Stimulated activated CD4-positive, alpha-beta T cell treated with anti-CD3 and anti-CD28 coated beads, Interleukin-15, amount 100 ng/mL, for 1 hour (primary cell): ENCODE measurements around the gene WASF1.
"Not testable (repeated sequence)": the region's sequence is repeated elsewhere in the genome, so short reads cannot be mapped to it uniquely, and the experiment has no call there.

Experiments used
- DNase-seq, 2 donors: peaks; one replicate each; pipeline ENCODE4 v3.0.0-alpha.2; 2020; ENCODE audit warnings: low read depth in 1 of 2, low spot score in 1 of 2

The WASF1 gene

GRCh38 chr6:110093981-110094380, 85.5 kb downstream of the WASF1 start:
- no peak for DNase-seq

DNA sequence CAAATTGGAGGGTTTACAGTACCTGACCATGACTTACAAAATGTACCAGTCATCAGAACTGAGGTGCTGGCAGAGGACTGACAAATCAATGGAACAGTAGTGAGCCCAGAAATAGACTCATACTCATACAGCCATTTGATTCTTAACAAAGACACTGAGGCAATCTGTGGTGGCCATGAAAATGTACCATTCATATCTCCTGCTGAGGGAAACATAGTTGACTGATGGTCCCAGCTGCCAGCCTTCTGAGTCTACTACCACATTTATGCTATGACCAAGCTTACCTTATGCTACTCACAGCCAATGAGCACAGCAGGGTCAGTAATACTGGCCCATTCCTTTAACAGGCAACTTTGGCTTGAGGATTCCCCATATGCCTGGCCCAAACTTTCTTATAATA, 88.6 kb downstream of the WASF1 start:
- no peak for DNase-seq

GRCh38 chr6:110089323-110089722, 90.1 kb downstream of the WASF1 start:
- DNase-seq = no peak

GRCh38 chr6:110085285-110085684, 94.2 kb downstream of the WASF1 start:
- DNase-seq = no peak

DNA sequence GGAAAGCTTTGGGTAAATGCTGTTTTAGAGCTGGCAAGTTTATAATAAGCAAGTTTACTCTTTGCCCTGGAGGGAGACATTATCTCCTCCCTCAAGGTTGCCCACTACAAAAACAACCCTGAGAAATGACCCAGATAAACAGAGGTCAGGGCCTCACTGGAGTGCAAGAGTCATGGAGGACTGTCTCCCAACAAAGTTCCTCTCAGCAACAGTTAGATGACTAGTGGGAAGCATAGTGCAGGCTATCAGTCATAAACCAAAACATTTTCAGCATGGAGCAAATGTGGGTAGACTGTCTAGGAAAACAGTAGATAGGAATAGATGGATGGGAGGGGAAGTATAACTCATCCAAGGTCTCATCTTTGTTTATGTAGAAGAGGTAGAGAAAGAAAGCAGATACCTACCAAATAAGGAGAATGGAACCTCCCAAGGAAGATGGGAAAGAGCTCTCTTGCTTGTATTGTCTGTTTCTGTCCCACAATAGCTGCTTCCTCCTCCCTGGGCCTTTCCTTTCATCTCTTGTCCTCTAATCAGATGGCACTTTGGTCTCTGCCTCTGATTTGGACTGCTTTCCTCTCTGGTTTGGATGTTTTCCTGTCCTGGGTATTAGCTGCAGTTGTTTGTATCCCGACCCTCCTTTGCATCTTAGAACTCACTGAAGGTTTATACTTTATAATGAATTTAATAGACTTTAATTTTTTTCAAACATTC, 95.4 kb downstream of the WASF1 start:
- no peak for DNase-seq

GRCh38 chr6:110075406-110075805, 104.1 kb downstream of the WASF1 start:
- no peak for DNase-seq

GRCh38 chr6:110073474-110073873, 106.0 kb downstream of the WASF1 start:
- not testable (repeated sequence) for DNase-seq

GRCh38 chr6:110068592-110068967, 110.9 kb downstream of the WASF1 start:
- no peak for DNase-seq

DNA sequence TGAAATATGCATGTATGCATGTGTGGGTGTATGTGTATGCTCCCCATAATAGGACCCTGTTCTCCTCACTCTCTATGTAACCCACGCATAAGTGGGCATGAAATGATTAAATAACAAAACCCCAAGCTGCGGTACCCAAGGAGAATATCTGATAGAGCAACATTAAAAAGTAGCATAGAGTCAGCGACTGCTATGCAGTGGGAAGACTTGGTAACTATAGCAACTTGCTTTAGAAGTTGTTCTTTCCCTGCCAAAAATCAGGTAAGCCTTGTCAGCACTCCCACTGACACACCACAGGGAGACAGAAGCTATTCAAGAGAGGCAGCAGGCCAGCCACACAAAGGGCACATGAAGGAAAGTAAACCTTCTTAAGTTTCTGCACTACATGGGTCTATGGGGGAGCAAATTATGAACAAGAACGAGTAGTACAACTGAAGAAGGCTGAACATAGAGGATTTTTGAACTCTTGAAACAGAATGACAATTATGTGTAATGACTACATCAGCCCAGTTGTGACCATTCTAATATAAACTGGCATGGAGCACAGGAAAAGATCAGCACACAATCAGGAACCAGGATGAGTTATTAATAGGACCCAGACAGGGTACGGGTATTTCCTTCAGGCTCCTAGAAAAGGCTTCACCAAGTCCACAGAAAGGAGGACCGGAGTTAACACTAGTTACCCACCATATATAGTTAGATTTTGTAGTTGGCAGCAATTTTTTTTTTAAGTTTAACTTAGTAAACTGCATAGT, 111.5 kb downstream of the WASF1 start:
- no peak for DNase-seq

DNA sequence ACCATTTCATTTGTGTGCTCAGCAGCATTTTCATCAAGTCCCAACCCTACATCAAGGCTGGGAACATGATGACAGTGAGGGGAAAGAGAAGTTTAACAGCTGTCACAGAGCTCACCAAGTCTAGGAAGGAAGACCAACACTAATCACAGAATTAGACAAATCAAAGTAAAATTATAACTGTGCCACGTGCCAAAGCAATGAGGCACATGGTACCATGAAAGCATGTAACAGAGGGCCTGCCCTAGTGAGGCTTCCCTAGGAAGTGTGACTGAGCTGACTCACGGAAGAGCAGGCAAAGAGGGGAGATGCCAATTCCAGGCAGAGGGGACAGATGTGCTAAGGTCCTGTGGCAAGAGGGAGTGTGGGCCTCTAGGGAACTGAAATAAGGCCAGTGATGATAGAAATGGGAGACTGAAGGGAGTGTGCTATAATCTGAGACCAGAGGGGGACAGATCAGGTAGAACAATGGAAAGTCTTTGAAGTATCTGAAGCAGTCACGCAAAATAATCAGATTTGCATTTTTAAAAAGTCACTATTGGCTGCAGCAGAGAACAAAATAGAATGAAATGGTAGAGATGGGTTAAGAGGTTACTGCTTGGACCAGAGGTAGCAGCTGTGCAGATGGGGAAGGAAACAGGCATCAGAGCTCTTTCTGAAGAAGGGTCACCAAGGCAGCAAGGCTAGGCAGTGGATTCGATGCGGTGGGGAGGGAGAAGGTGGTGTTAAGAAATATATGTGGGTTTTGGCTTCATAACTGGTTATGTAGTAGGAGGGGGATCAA, 114.5 kb downstream of the WASF1 start:
- DNase-seq = no peak

DNA sequence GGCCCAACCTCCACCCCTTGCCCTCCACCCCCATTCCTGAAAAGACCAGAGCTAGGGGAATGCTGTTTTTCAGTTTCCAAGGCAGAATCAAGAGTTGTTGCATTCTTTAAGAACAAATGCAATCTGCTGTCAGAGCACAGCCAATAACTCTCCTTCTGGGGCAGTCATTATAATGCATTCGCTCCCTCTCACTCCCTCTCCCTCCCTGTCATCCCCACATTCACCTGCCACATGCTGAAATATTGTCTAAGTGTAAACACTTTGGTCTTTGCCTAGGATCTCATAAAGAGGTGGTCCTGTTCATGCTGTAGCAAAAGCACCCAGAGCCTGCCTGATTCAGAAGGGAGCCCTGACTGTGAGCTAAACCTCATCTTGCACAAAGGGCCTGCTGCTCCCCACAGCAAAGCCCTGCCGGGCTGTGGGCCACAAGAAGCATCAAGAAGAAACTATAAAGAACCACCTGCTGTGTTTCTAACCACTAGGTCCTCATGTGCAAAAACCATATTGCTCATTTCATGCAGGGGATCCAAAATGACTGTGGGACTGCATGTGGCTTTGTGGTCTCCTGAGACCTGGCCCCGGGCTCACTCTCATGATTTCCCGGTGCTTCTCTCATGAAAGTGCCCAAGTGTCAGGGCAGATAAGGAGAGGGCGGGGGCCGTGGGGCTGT, 115.7 kb downstream of the WASF1 start:
- no peak for DNase-seq

- no peak for DNase-seq
Observed at GRCh38 chr6:110055387-110055735, 124.1 kb downstream of the WASF1 start.

DNA sequence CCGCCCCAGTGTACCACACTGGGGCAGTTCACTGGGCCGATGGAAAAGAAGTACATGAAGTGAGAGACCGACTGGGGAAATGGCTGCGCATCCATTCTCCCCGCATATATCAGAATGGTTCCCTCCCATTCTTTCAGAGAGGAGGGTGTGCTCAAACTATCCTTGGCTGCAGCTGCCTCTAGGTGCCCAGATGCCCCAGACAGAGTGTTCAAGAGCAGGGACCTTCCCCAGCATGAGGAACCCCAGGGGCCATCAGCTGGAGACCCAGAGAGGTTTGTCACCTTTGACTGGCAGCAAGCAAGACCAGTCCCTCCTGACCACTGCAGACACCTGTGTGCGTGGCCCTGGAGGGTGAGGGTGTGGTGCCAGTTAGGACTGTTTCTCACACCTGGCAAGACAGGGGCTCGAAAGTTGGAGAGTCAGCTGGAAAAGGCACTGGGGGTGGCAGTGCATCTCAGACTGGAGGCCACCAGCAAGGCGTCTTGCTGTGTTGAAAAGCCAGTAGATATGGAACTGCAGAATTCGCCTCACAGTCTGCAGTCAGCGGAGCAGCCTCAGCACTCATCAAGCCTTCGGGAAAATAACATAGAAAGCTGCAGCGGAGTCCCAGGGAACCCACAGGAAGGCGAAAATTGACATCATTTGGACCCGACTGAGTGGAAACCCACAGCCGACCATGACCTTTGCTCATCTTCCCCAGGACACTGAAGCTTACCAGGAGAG, 124.6 kb downstream of the WASF1 start:
- DNase-seq = no peak

GRCh38 chr6:110053395-110054240, 125.9 kb downstream of the WASF1 start:
- no peak for DNase-seq

DNA sequence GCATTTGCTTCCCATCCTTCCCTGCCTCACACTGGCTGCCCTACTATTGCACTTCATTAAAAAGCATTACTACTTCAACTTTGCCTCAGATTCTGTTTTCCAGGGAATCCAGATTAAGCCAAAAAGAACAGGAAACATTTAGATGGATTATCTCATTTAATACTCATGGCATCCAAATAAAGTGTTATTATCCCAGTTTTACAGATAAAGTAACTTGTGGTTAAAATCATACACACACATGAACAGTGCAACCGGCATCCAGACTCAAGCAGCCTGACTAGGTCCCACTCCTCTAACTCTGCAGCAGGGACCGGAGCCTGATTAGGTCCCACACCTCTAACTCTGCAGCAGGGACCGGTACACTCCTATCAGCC, 129.0 kb downstream of the WASF1 start:
- DNase-seq = no peak
